Measurements from ENCODE around the gene NDC80.
"Not testable (repeated sequence)": the region's sequence is repeated elsewhere in the genome, so short reads cannot be mapped to it uniquely, and the experiment has no call there.

NDC80 gene

DNA sequence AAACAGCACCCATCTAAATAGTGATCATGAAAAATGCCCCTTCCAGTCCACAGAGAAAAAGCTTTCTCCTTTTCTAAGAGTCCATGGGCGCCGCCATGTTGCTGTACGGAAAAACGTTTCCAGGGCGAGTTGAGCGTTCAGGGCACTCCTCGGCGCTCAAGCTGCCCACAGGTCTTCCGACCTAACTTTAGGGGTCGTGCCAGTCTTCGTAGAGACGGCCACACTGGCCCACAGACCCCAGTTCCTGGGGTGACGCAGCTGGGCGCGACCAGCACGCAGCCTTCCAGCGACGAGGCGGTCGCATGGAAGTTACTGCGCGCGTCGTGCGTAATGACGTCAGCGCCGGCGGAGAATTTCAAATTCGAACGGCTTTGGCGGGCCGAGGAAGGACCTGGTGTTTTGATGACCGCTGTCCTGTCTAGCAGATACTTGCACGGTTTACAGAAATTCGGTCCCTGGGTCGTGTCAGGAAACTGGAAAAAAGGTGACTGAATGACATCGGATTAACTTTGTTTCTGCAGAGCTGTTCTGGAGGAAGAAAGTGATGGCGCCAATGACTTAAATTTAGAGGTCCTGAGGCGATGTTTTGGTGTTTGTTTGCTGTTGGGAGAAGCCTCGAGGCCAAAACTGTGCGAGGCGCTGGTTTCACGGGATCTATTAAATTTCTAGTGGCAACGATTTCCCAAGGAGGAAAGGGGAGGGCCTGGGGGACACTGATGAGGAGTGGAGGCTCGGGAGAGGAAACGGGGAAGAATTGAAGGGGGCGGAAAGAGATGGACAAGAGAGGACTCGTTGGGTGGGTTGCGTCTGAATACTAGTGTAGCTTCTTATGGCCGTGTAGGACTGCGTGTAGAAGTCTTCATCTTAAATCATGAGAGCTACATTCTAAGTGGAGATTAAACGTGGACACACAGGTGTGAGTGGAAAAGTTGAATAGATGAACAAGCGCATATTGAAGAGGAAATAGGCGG, at the start of gene NDC80, which contains the start of gene METTL4:
TSS of gene NDC80 (plus strand) at position 358 of the 971 bp plus-strand sequence. CDS start 1,429 bp downstream, outside the sequence.
TSS of gene METTL4 (minus strand) at position 306 of the 971 bp plus-strand sequence. CDS start 4,289 bp downstream, outside the sequence.
- peak; percentile 93 for DNase-seq (ENCODE audit: low read depth)
- TF ChIP-seq CTCF (IDR thresholded peaks at IDR 0.05; ENCODE audit: low read depth, low read length) (no peak), POLR2A (IDR thresholded peaks at IDR 0.05; ENCODE audit: extremely low read depth, insufficient read length) (peak; percentile 61), MAX (IDR thresholded peaks at IDR 0.05; ENCODE audit: low read depth, low read length) (peak; percentile 20; the same call in 1 of the 2 replicates), MYC (IDR thresholded peaks at IDR 0.05; ENCODE audit: low read depth, low read length) (peak; percentile 50; the same call in 1 of the 2 replicates)
- peak within 1 kb of the TSS; percentile 92 for H3K4me3 ChIP-seq (ENCODE audit: low read depth, low read length)

- no peak for DNase-seq (ENCODE audit: low read depth)
Measured at GRCh38 chr18:2522112-2522511, 49.2 kb upstream of the NDC80 start.

GRCh38 chr18:2524794-2525198, 46.6 kb upstream of the NDC80 start:
- not testable (repeated sequence) for H3K4me3 ChIP-seq (ENCODE audit: low read depth, low read length); DNase-seq (ENCODE audit: low read depth)

More at GRCh38 chr18:2522112-2522511, 49.2 kb upstream of the NDC80 start:
- no peak overlapping the region for H3K4me3 ChIP-seq (ENCODE audit: low read depth, low read length)
- TF ChIP-seq POLR2A (IDR thresholded peaks at IDR 0.05; ENCODE audit: extremely low read depth, insufficient read length) = no peak
- no peak for TF ChIP-seq MYC (IDR thresholded peaks at IDR 0.05; ENCODE audit: low read depth, low read length)
- no peak for TF ChIP-seq CTCF (IDR thresholded peaks at IDR 0.05; ENCODE audit: low read depth, low read length)
- TF ChIP-seq MAX (IDR thresholded peaks at IDR 0.05; ENCODE audit: low read depth, low read length) = no peak

- no peak overlapping the region for H3K4me3 ChIP-seq (ENCODE audit: low read depth, low read length)
- DNase-seq (ENCODE audit: low read depth) = no peak
- no peak for TF ChIP-seq MAX (IDR thresholded peaks at IDR 0.05; ENCODE audit: low read depth, low read length)
- no peak for TF ChIP-seq POLR2A (IDR thresholded peaks at IDR 0.05; ENCODE audit: extremely low read depth, insufficient read length)
- TF ChIP-seq CTCF (IDR thresholded peaks at IDR 0.05; ENCODE audit: low read depth, low read length) = no peak
- TF ChIP-seq MYC (IDR thresholded peaks at IDR 0.05; ENCODE audit: low read depth, low read length) = no peak
Measured at GRCh38 chr18:2526329-2526728, 45.0 kb upstream of the NDC80 start.

- DNase-seq (ENCODE audit: low read depth) = no peak
- TF ChIP-seq POLR2A (IDR thresholded peaks at IDR 0.05; ENCODE audit: extremely low read depth, insufficient read length) = no peak
- no peak for TF ChIP-seq MAX (IDR thresholded peaks at IDR 0.05; ENCODE audit: low read depth, low read length)
- no peak for TF ChIP-seq MYC (IDR thresholded peaks at IDR 0.05; ENCODE audit: low read depth, low read length)
- TF ChIP-seq CTCF (IDR thresholded peaks at IDR 0.05; ENCODE audit: low read depth, low read length) = no peak
- no peak overlapping the region for H3K4me3 ChIP-seq (ENCODE audit: low read depth, low read length)
Measured at GRCh38 chr18:2529154-2529553, 42.2 kb upstream of the NDC80 start.

DNA sequence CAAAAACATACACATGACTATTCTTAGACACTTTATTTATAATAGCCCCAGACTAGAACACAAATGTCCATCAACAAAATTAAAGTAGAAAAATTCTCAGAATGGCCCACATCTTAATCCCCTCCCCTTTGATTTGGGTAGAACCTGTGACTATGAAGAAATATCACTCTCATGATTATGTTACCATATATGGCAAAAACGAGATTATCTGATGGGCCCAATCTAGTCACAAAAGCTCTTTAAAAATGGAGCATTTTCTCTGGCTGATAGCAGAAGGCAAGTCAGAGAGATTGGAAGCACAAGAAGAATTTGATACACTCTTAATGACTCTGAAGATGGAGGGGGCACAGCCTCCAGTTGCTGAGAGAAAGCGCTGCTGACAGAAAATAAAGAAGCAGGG, 39.6 kb upstream of the NDC80 start:
- H3K4me3 ChIP-seq (ENCODE audit: low read depth, low read length) = no peak overlapping the region
- no peak for DNase-seq (ENCODE audit: low read depth)
- TF ChIP-seq MYC (IDR thresholded peaks at IDR 0.05; ENCODE audit: low read depth, low read length) (no peak), CTCF (IDR thresholded peaks at IDR 0.05; ENCODE audit: low read depth, low read length) (no peak), MAX (IDR thresholded peaks at IDR 0.05; ENCODE audit: low read depth, low read length) (no peak), POLR2A (IDR thresholded peaks at IDR 0.05; ENCODE audit: extremely low read depth, insufficient read length) (no peak)

Measured in NB4 (cell line).